PC-3 (cell line): ENCODE measurements around the gene COL27A1. TPM values are rescaled to one million over a fixed set of nuclear protein-coding genes. Genes with fewer than 3 reads are reported as not detected.

Experiments used
- ATAC-seq: fragments of 200-7000 bp; cut with Tn5 transposase; 2 replicates; pipeline ENCODE4 v1.9.1; 2020; ENCODE audit warnings: mild to moderate bottlenecking, moderate library complexity
- BruUV-seq: library from RNA; stranded (reverse); fragments of 400-500 nt; replicated peaks from 2 replicates; lab custom pipeline; 2021; lab: Mats Ljungman, UMichigan
- CTCF ChIA-PET: fragments of 300-600 bp; sonication (Branson Sonifier 250); formaldehyde crosslinking; loops from one replicate; lab custom pipeline; 2022; ENCODE audit warnings: antibody characterized with exemption; lab: Charles Lee
- POLR2A ChIA-PET: fragments of 300-600 bp; sonication (Branson Sonifier 250); formaldehyde crosslinking; loops from one replicate; lab custom pipeline; 2022; ENCODE audit warnings: antibody characterized with exemption; ENCODE audit not compliant: unreplicated experiment; lab: Charles Lee
- DNase-seq: peaks from one replicate; pipeline ENCODE4 v3.0.0-alpha.2; 2015
- H2AFZ ChIP-seq: fragments of 300-600 bp; sonication (generic); 2 replicates; pipeline ENCODE4 v1.6.0; 2016; ENCODE audit warnings: antibody characterized with exemption, low read length
- H3F3A ChIP-seq: fragments of 300-600 bp; sonication (generic); one replicate; pipeline ENCODE4 v1.6.0; 2017; ENCODE audit warnings: antibody characterized with exemption, low read length, control low read depth, mild to moderate bottlenecking; ENCODE audit not compliant: unreplicated experiment
- H3K27ac ChIP-seq: fragments of 300-600 bp; sonication (generic); 2 replicates; pipeline ENCODE4 v1.5.1; 2016; ENCODE audit warnings: mild to moderate bottlenecking, low read length
- H3K27me3 ChIP-seq: fragments of 300-600 bp; sonication (generic); 2 replicates; pipeline ENCODE4 v1.6.1; 2016; ENCODE audit warnings: low read length, mixed read lengths
- H3K36me3 ChIP-seq: fragments of 300-600 bp; sonication (generic); 2 replicates; pipeline ENCODE4 v1.6.1; 2016; ENCODE audit warnings: low read depth, mixed run types, low read length, mixed read lengths
- H3K4me1 ChIP-seq: fragments of 300-600 bp; sonication (generic); 2 replicates; pipeline ENCODE4 v1.5.1; 2016; ENCODE audit warnings: low read length; ENCODE audit not compliant: insufficient read depth
- H3K4me2 ChIP-seq: fragments of 300-600 bp; sonication (generic); 2 replicates; pipeline ENCODE4 v1.6.0; 2016; ENCODE audit warnings: low read length
- H3K4me3 ChIP-seq: fragments of 300-600 bp; sonication (generic); 2 replicates; pipeline ENCODE4 v1.5.1; 2016; ENCODE audit warnings: mild to moderate bottlenecking, low read length, mixed read lengths
- H3K79me2 ChIP-seq: fragments of 300-600 bp; sonication (generic); 2 replicates; pipeline ENCODE4 v1.6.1; 2017; ENCODE audit warnings: low read length, mixed read lengths
- H3K9ac ChIP-seq: fragments of 300-600 bp; sonication (generic); 2 replicates; pipeline ENCODE4 v1.6.0; 2016; ENCODE audit warnings: mild to moderate bottlenecking, low read length
- H3K9me2 ChIP-seq: fragments of 300-600 bp; sonication (generic); replicated peaks from 2 replicates; pipeline ENCODE4 v1.6.1; 2016; ENCODE audit warnings: mixed run types, low read length, mixed read lengths
- H3K9me3 ChIP-seq: fragments of 300-600 bp; sonication (generic); 2 replicates; pipeline ENCODE4 v1.6.1; 2016; ENCODE audit warnings: low read length, mixed read lengths
- H4K20me1 ChIP-seq: fragments of 300-600 bp; sonication (generic); 2 replicates; pipeline ENCODE4 v1.6.1; 2016; ENCODE audit warnings: low read length, mixed read lengths
- EZH2 ChIP-seq: fragments of 300-600 bp; sonication (generic); IDR thresholded peaks from one replicate; pipeline ENCODE4 v1.6.1; 2017; ENCODE audit warnings: antibody characterized with exemption, mild to moderate bottlenecking, low read length; ENCODE audit not compliant: unreplicated experiment
- EZH2phosphoT487 ChIP-seq: fragments of 300-600 bp; sonication (generic); IDR thresholded peaks from 2 replicates; pipeline ENCODE4 v1.6.1; 2018; ENCODE audit warnings: mild to moderate bottlenecking, antibody characterized with exemption, low read length, borderline replicate concordance
- intact Hi-C: fragments of 100-400 bp; cut with micrococcal nuclease; formaldehyde crosslinking; loops from 2 replicates; pipeline ENCODE4 v1.9.0; 2023
- total RNA-seq: library from RNA; depleted of rRNA; stranded (reverse); fragments of >200 nt; gene quantifications from 2 replicates; pipeline ENCODE4 v1.2.3, GENCODE V29; 2014
- TF ChIP-seq, protein P1 (sequence below): fragments of 300-600 bp; sonication (generic); conservative IDR thresholded peaks from 2 replicates; pipeline ENCODE4 v1.5.1; 2017; ENCODE audit warnings: antibody characterized with exemption, low read depth, mild to moderate bottlenecking, low read length

COL27A1 gene
- total RNA-seq, 1 experiment from 2014 or later, result 4.3 TPM

- POLR2A ChIA-PET, result no interaction called here
- H3K9me3 ChIP-seq, result no peaks in the 10 kb centered on the region
These were observed 8.6 kb upstream of the COL27A1 start for GRCh38 chr9:114146735-114147134.

GRCh38 chr9:114149181-114149580 is 6.2 kb upstream of the COL27A1 start:
- Histone ChIP-seq H3K4me1 (peaks cover under 1% of the 10 kb centered on the region; the same call in 1 of the 2 replicates), H3K27me3 (no peaks in the 10 kb centered on the region), H3K9me3 (no peaks in the 10 kb centered on the region), H3K27ac (no peak overlapping the region), H3K4me3 (no peak overlapping the region), H3F3A (no peaks in the 10 kb centered on the region), H3K79me2 (no peaks in the 10 kb centered on the region), H3K36me3 (no peaks in the 10 kb centered on the region), H3K9ac (no peak overlapping the region), H3K4me2 (no peak overlapping the region), H4K20me1 (no peaks in the 10 kb centered on the region), H3K9me2 (no peaks in the 10 kb centered on the region), H2AFZ (no peak overlapping the region)
- ChIA-PET POLR2A (no interaction called here), CTCF (no interaction called here)
- ATAC-seq, result no peak
- DNase-seq, result no peak
- intact Hi-C loops, result no loop called here
- TF ChIP-seq EZH2 (no peak), EZH2phosphoT487 (no peak)
- TF ChIP-seq, protein P1, sequence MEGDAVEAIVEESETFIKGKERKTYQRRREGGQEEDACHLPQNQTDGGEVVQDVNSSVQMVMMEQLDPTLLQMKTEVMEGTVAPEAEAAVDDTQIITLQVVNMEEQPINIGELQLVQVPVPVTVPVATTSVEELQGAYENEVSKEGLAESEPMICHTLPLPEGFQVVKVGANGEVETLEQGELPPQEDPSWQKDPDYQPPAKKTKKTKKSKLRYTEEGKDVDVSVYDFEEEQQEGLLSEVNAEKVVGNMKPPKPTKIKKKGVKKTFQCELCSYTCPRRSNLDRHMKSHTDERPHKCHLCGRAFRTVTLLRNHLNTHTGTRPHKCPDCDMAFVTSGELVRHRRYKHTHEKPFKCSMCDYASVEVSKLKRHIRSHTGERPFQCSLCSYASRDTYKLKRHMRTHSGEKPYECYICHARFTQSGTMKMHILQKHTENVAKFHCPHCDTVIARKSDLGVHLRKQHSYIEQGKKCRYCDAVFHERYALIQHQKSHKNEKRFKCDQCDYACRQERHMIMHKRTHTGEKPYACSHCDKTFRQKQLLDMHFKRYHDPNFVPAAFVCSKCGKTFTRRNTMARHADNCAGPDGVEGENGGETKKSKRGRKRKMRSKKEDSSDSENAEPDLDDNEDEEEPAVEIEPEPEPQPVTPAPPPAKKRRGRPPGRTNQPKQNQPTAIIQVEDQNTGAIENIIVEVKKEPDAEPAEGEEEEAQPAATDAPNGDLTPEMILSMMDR, result no peak
- no TSS peak for BruUV-seq

More at GRCh38 chr9:114146735-114147134, 8.6 kb upstream of the COL27A1 start:
- Histone ChIP-seq H3F3A (no peaks in the 10 kb centered on the region), H4K20me1 (no peaks in the 10 kb centered on the region), H3K4me2 (no peak overlapping the region), H3K4me1 (no peaks in the 10 kb centered on the region), H3K79me2 (no peaks in the 10 kb centered on the region), H3K36me3 (no peaks in the 10 kb centered on the region), H3K4me3 (no peak overlapping the region), H3K27ac (no peak overlapping the region), H3K27me3 (0 out of 2 replicates have a peak, but pooled peaks cover 7% of the 10 kb centered on the region), H2AFZ (no peak overlapping the region), H3K9me2 (no peaks in the 10 kb centered on the region), H3K9ac (no peak overlapping the region)
- intact Hi-C loops, result no loop called here
- DNase-seq, result no peak
- ATAC-seq, result no peak
- TF ChIP-seq, protein P1, result no peak
- TF ChIP-seq EZH2 (no peak), EZH2phosphoT487 (no peak)
- CTCF ChIA-PET, result no interaction called here
- BruUV-seq, result no TSS peak

GRCh38 chr9:114149765-114150340 is 5.5 kb upstream of the COL27A1 start:
- CTCF ChIA-PET, result no interaction called here
- no peak overlapping the region for H3K4me3 ChIP-seq
- no peaks in the 10 kb centered on the region for H3K27me3 ChIP-seq
- no peak overlapping the region for H3K9ac ChIP-seq
- no peak overlapping the region for H2AFZ ChIP-seq
- BruUV-seq, result no TSS peak
- H3K79me2 ChIP-seq, result no peaks in the 10 kb centered on the region
- H3F3A ChIP-seq, result no peaks in the 10 kb centered on the region
- H3K4me1 ChIP-seq, result peaks cover 7% of the 10 kb centered on the region
- H3K27ac ChIP-seq, result no peak overlapping the region
- intact Hi-C loops, result no loop called here
- no peaks in the 10 kb centered on the region for H3K9me2 ChIP-seq
- DNase-seq (no peak), ATAC-seq (no peak)
- TF ChIP-seq, protein P1, result no peak
- TF ChIP-seq EZH2phosphoT487, result no peak
- TF ChIP-seq EZH2, result no peak
- no peak overlapping the region for H3K4me2 ChIP-seq
- no peaks in the 10 kb centered on the region for H4K20me1 ChIP-seq
- H3K9me3 ChIP-seq, result no peaks in the 10 kb centered on the region
- POLR2A ChIA-PET, result no interaction called here
- H3K36me3 ChIP-seq, result no peaks in the 10 kb centered on the region
